ENCODE results near the gene BLACAT1.

GRCh38 chr1:205440476-205441317 is 15.1 kb downstream of the BLACAT1 start:
- TF ChIP-seq, protein P1, sequence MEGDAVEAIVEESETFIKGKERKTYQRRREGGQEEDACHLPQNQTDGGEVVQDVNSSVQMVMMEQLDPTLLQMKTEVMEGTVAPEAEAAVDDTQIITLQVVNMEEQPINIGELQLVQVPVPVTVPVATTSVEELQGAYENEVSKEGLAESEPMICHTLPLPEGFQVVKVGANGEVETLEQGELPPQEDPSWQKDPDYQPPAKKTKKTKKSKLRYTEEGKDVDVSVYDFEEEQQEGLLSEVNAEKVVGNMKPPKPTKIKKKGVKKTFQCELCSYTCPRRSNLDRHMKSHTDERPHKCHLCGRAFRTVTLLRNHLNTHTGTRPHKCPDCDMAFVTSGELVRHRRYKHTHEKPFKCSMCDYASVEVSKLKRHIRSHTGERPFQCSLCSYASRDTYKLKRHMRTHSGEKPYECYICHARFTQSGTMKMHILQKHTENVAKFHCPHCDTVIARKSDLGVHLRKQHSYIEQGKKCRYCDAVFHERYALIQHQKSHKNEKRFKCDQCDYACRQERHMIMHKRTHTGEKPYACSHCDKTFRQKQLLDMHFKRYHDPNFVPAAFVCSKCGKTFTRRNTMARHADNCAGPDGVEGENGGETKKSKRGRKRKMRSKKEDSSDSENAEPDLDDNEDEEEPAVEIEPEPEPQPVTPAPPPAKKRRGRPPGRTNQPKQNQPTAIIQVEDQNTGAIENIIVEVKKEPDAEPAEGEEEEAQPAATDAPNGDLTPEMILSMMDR (conservative IDR thresholded peaks at IDR 0.05) = no peak
- TF ChIP-seq EZH2 (IDR thresholded peaks at IDR 0.05; ENCODE audit: low read depth) = no peak
